Cerebellar cortex (tissue), 1 donor: ENCODE data around the gene CNOT11.
"Not testable (repeated sequence)": the region's sequence is repeated elsewhere in the genome, so short reads cannot be mapped to it uniquely, and the experiment has no call there.

Experiments
- DNase-seq: peaks from one replicate; pipeline ENCODE4 v3.0.0-alpha.2; 2015; ENCODE audit warnings: low spot score

The CNOT11 gene

DNA sequence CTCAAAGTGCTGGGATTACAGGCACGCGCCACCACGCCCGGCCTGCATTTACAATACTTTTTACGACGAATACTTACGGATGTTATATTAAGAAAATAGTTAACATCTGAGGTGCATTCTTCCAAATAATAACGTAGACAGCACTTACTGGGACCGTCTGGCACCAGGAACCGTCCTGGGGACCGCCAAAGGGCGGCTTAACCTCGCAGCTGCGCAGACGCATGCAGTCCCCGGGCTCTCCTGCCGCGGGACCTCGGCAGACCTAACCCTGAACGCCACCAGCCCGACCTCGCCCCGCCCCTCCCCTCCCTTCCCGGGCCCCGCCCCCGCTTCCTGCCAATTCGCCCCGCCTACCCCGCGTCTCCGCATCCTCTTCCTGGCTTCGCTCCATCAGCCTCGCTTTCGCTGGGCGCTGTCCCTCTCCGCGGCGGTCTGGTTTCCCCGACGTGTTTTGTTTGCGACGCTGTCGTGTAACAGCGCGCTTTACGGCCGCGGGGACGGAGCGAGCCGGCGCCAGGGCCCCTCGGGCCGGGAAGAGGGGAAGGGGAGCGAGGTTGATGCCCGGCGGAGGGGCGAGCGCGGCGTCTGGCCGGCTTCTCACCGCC, at the start of gene CNOT11:
Gene CNOT11 (plus strand): TSS at position 479 of the 605 bp plus-strand sequence. CDS start 79 bp downstream, at position 558.
- peak; percentile 95 for DNase-seq

DNA sequence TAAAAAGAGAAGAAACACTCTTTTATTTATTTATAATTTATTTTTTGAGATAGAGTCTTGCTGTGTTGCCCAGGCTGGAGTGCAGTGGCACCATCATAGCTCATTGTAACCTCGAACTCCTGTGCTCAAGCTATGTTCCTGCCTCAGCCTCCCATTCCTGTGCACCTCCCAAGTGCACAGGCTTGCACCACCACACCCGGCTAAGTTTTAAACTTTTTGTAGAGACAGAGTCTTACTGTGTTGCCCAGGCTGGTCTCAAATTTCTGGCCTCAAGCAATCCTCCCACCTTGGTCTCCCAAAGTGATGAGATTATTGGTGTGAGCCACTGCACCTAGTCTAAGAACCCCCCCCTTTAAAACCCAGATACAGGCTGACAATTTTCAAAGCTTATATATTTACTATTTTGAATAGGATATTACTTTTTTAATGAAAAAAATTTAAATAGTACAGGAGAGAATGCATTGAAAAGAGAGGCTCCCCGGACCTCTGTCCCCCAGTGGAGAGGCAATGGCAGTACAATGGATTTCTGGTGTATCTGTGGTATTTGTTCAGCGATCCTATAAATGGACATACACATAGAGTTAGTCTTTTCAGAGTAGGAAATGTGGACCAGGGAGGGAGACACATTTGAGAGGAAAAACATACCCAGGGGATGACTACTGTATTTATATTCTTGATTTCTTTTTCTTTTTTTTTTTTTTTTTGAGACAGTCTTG, 48.1 kb upstream of the CNOT11 start:
- DNase-seq: no peak

DNA sequence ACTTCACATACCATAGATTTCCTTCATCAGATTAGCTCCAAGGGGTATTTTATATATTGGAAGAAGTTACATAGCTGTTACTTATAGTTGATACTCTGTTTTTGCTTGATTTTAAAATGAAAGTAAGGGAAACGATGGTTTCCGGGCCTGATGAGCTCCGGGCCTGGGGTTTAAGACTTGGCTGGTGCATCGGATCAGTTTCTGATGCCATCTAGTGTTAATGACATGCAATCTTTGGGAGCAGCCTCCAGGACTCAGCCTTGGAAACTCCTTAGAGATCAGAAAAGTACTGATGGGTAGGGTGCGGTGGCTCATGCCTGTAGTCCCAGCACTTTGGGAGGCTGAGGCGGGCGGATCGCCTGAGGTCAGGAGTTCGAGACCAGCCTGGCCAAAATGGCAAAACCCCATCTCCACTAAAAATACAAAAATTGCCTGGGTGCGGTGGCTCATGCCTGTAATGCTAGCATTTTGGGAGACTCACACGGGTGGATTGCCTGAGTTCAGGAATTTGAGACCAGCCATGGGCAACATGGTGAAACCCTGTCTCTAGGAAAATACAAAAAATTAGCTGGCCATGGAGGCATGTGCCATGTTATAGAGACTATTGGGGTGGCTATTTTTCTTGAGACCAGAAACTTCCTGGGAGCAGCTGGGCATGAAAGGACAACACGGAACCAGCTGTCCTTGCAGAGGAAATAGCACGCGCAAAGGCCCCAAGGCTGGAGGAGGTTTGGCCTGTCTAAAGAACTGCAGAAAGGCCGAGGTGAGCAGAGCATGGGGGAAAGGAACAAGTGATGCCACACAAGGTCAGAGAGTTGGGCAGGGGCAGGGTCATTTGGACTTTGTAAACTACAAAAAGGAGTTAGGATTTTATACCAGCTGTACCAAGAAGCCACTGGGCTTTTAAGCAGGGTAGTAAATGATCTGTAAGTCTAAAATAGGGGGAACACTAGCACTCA, 46.9 kb upstream of the CNOT11 start:
- DNase-seq: peak; percentile 78

DNA sequence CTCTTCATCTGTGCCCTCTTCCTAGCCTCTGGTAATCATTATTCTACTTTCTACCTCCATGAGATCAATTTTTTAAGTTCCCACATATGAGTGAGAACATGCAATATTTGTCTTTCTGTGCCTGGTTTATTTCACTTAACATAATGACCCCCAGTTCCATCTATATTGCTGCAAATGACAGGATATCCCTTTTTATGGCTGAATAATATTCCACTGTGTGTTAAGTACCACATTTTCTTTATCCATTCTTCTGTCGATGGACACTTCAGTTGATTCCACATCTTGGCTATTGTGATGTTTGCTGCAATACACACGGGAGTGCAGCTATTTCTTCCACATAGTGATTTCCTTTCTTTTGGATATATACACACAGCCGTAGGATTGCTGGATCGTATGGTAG, 43.9 kb upstream of the CNOT11 start:
- no peak for DNase-seq

DNA sequence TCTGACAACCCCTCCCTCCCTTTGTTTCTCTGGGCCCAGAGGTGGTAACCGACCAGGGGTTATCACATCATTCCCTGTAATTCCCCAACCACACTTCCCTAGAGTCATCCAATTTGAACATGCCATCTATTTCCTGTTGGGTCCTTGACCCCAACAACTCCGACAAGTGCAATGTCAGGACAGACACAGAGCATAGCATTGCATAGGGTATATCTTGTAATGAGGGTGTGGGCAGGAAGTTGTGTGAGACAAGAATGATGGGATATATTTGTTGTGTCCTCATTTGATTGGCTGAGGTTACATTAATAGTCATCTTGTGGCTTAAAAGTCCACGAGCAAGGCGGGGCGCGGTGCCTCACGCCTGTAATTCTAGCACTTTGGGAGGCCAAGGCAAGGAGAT, 33.4 kb upstream of the CNOT11 start:
- DNase-seq: no peak

DNA sequence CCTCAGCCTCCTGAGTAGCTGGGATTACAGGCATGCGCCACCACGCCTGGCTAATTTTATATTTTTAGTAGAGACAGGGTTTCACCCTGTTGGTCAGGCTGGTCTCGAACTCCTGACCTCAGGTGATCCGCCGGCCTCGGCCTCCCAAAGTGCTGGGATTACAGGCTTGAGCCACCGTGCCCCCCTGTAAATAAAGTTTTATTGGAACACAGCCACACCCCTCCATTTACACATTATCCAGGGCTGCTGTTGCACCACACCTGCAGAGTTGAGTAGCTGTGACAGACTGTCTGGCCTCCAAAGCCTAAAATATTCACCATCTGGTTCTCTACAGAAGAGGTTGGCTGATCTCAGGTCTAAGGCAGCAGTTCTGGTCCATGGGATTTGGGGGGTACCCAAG, 32.6 kb upstream of the CNOT11 start:
- DNase-seq: not testable (repeated sequence)

DNA sequence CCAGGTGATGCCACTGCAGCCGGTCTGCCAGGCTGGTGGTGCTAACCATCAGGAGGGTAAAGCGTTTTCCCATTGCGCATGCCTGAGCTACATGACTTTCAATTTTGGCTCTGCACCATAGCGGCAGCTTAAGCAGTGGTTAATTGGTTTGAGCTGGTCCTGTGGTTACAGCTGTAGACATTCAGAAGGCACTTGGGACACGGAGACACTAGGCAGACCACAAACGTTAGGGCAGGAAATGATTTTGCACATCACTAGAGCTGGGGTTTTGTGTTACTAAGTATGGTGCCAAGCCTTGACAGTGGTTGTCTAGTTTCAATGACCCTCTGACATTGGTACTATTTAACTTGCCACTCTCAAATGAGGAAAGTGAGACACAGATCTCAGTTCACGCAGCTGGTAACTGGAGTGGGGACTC, 28.9 kb upstream of the CNOT11 start:
- no peak for DNase-seq

DNA sequence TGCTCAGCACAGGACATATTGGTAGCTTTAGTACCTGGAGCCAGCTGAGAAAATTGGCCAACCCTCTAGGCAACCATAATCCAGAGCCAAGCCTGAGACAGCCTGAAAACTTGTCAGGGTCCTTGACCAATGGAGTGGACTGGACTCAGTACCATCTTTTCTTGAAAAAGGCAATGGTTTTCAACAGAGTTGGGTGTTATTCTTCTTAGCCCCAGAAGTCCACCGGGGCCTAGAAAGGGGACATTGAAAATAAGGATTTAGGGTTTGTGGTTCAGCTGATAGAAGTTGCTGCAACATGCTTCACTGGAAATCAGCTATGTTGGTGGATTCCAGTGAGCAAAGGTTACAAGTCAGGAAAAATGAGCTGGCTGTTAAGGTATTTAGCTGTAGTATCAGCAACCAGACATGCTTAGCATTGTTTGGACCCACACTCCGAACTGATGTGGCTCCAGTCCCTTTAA, 22.1 kb upstream of the CNOT11 start:
- DNase-seq: no peak

DNA sequence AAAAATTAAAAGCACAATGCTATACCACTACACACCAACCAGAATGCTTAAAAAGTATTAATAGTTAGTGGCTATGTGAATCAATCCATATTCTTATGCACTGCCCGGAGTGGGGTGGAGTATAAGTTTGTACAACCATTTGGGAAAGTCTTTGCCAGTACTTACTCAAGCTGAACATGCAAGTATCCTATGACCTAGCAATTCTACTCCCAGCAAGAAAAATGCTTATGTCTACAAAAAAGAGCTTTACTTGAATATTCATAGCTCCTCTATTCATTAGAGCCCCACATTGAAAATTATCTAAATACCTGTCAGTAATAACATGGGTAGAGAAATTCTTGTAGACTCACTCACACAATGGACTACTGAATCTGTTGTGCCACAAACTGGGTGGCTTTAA, 21.4 kb upstream of the CNOT11 start:
- no peak for DNase-seq

DNA sequence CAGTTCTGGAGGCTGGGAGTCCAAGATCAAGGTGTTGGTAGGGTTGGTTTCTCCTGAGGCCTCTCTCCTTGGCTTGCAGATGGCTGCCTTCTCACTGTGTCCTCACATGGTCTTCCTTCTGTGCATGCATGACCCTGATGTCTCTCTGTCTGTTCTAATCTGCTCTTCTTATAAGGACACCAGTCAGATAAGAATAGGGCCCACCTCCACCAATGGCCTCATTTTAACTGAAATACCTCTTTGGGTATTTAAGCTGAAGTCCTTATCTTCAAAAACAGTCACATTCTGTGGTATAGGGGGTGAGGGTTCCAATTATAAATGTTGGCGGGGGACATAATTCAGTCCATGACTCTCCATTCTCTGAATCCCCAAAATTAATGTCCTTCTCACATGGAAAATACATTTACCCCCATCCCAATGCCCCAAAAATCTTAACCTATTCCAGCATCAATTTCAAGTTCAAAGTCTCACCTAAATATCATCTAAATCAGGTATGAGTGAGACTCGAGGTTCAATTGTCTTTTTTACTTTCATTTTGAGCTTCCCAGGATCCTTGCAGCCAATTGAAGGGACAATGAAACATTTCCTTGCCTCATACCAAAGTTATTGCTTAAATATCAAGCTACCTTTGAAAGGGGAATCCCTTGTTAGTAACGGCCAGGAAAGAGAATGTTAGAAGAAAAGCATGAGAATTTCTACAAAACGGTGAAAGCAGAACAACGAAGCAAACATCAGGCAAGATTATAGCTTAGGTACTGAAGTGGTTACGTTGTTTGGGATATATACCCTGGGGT, 20.6 kb upstream of the CNOT11 start:
- DNase-seq: no peak

DNA sequence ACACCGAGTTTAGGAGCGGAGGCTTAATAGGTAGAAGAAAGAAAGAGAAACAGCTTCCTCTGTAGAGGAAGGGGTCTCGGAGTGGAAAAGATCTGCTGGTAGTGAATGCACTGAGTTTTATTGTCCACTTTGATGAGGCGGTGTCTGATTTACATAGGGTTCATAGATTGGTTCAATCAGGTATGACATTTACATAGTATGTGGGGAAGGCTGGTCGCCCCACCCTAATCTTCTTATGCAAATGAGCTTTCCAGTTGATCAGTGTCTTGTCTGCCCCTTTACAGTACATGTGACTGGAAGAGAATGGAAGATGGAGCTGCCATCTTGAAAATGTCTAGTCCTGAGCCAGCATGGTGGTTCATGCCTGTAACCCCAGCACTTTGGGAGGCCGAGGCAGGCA, 19.9 kb upstream of the CNOT11 start:
- DNase-seq: no peak

DNA sequence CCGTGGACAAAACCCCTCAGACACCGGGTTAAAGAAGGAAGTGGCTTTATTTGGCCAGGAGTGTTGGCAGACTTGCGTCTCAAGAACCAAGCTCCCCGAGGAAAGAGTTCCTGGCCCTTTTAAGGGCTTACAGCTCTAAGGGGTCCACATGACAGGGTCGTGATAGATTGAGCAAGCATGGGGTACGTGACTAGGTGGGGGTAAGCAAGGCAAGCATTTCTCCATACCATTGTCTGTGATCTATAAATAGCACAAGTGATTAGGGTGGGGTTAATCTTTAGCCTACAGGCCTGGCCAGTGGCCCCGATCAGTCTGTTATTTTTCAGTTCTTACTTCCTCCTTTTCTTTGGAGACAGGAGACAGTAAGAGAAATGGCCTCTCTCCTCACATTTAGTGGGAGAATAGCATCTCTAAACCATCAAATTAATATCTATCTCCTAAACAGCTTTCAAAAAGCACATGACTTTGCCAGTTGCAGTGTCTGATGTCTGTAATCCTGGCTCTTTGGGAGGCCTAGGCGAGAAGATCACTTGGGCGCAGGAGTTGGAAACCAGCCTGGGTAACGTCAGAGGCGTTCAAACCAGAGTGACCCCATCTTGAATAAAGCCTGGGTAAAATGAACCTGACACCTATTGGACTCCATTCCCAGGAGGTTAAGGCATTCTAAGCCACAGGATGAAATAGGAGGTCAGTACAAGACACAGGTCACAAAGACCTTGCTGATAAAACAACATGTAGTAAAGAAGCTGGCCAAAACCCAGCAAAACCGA, 18.3 kb upstream of the CNOT11 start:
- no peak for DNase-seq

DNA sequence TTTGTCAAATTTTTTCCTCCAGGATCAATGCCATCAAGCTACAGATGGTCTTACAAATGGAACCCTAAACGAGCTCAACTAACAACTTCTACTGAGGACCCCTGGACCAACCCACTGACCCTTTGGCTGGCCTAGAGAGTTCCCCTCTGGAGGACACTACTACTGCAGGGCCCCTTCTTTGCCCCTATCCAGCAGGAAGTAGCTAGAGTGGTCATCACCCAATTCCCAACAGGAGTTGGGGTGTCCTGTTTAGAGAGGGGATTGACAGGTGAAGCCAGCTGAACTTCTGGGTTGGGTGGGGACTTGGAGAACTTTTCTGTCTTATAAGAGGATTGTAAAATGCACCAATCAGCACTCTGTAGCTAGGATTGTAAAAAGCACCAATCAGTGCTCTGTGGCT, 16.7 kb upstream of the CNOT11 start:
- DNase-seq: not testable (repeated sequence)

DNA sequence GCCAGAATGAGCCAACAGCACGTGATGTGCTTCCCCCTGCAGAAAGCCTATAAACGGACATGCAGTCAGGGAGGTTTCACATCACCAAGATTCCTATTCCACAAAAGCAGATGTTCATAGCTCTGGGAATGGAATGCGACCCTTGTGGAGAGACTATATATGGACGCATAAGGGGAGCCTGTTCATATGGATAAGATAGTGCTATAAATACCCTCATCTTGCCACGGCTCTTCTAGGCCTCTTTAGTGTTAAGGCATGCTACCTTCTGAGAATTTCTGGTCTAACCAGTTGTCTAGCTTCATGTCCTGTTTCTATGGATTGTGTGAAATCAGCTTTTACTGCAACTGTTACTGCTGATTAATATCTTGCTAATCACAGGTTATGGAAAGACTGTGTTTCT, 14.7 kb upstream of the CNOT11 start:
- not testable (repeated sequence) for DNase-seq

DNA sequence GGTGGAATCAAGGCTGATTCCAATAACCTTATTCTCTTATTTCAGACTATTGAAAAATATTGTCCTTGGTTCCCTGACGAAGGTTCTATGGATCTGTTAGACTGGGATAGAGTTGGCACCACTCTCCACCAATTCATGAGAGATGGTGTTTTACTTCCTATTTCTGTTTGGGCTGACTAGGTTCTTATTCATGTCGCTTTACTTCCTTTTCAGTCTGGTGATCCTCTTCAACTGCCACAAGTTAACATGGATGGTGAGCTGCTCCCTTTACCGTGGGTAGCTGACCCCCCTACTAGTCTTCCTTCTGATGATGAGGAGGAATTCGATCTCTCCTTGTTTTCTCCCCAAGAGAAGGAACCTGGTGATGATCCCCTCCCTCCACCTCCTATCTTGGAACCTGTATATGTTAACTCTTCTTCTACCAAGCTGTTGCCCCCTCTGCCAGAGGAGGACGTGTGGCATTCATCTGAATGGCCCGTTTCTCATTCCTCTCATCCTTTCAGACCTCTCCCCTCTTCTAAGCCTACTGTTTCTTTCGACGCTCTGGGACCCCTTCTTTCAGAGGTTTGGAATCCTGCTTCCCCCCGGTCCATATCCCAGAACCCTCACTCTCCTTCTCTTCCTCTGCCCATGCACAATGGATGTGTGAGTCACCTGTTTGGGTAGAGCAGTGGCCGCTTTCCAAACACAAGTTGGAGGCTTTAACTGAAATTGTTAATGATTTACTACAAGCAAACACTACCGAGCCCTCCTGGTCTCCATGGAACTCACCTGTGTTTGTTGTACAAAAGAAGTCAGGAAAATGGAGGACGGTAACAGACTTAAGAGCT, 13.5 kb upstream of the CNOT11 start:
- no peak for DNase-seq

DNA sequence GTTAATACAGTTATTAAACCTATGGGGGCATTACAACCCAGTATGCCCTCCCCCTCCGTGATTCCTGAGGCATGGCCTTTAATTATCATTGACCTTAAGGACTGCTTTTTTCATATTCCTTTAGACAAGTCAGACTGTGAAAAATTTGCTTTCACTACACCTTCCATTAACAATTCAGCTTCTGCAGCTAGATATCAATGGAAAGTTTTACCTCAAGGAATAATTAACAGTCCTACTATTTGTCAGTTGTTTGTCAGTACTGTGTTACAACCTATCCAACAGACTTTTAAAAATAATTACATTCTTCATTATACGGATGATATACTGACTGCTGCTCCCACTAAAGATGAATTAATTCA, 12.9 kb upstream of the CNOT11 start:
- DNase-seq: not testable (repeated sequence)

DNA sequence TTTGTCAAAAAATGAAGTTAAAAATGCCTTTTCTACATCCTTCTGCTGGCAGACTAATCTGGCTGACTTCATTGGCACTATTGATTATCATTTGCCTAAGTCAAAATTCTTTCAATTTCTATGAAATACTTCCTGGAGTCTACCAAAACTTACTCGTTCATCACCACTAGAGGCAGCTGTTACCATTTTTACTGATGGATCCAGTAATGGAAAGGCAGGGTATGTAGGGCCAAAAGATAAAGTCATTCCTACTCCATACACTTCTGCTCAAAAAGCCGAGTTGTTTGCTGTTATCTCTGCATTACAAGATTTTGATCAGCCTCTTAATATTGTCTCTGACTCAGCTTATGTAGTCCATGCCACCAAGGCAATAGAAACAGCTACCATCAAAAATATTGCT, 12.0 kb upstream of the CNOT11 start:
- DNase-seq: peak; percentile 17

DNA sequence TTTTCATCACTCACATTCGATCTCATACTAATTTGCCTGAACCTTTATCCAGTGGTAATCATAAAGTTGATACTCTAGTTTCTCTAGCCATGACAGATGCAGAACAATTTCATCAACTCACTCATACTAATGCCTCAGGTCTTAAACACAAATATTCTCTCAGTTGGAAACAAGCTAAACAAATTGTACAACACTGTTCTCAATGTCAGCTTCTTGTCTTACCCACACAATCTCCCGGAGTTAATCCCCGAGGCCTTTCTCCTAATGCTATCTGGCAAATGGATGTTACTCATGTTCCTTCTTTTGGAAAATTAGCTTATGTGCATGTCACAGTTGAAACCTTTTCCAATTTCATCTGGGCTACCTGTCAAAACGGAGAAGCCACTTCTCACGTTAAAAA, 11.5 kb upstream of the CNOT11 start:
- DNase-seq: no peak

DNA sequence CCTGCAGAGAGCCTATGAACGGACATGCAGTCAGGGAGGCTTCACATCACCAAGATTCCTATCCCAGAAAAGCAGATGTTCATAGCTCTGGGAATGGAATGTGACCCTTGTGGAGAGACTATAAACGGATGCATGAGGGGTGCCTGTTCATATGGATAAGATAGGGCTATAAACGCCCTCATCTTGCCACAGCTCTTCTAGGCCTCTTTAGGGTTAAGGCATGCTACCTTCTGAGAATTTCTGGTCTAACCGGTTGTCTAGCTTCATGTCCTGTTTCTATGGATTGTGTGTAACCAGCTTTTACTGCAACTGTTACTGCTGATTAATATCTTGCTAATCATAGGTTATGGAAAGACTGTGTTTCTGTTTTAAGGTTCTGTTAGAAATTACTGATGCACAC, 8.3 kb upstream of the CNOT11 start:
- not testable (repeated sequence) for DNase-seq

DNA sequence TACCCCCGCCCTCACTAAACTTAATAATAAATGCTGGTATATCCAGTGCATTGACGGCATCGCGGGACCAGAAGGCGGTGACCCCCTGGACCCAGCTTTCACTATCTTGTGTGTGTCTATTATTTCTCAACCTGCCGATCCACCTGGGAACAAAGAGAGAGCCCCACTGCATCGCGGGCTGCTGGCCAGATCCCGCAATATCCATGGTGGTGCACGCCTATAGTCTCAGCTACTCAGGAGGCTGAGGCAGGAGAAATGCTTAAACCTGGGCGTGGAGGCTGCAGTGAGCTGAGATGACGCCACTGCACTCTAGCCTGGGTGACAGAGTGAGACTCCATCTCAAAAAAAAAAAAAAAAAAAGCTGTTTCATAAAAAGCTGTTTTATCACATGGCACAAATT, 7.8 kb upstream of the CNOT11 start:
- DNase-seq: not testable (repeated sequence)
